ENCODE data around the gene GREB1.
"Not testable (repeated sequence)": the region's sequence is repeated elsewhere in the genome, so short reads cannot be mapped to it uniquely, and the experiment has no call there.

The GREB1 gene

GRCh38 chr2:11649093-11649492, 115.2 kb downstream of the GREB1 start:
- H3K4me3 ChIP-seq (ENCODE audit: low read length) = no peak overlapping the region
- no peaks in the 10 kb centered on the region for H3K36me3 ChIP-seq (ENCODE audit: control insufficient read depth, insufficient read depth, low read length)
- H3K4me1 ChIP-seq (ENCODE audit: control insufficient read depth, insufficient read depth, low read length) = no peaks in the 10 kb centered on the region
- H3K9ac ChIP-seq (ENCODE audit: low read length) = no peak overlapping the region
- no peaks in the 10 kb centered on the region for H3K9me3 ChIP-seq (ENCODE audit: control insufficient read depth, low read length)
- H3K27me3 ChIP-seq (ENCODE audit: control insufficient read depth, insufficient read depth, low read length) = no peaks in the 10 kb centered on the region

GRCh38 chr2:11651856-11652548, 118.2 kb downstream of the GREB1 start:
- Histone ChIP-seq H3K9ac (ENCODE audit: low read length) (no peak overlapping the region), H3K36me3 (ENCODE audit: control insufficient read depth, insufficient read depth, low read length) (no peaks in the 10 kb centered on the region), H3K4me1 (ENCODE audit: control insufficient read depth, insufficient read depth, low read length) (no peaks in the 10 kb centered on the region), H3K4me3 (ENCODE audit: low read length) (no peak overlapping the region), H3K27me3 (ENCODE audit: control insufficient read depth, insufficient read depth, low read length) (no peaks in the 10 kb centered on the region), H3K9me3 (ENCODE audit: control insufficient read depth, low read length) (no peaks in the 10 kb centered on the region)

GRCh38 chr2:11652553-11652952, 118.7 kb downstream of the GREB1 start:
- Histone ChIP-seq H3K36me3 (ENCODE audit: control insufficient read depth, insufficient read depth, low read length) (no peaks in the 10 kb centered on the region), H3K9ac (ENCODE audit: low read length) (no peak overlapping the region), H3K4me1 (ENCODE audit: control insufficient read depth, insufficient read depth, low read length) (no peaks in the 10 kb centered on the region), H3K9me3 (ENCODE audit: control insufficient read depth, low read length) (no peaks in the 10 kb centered on the region), H3K4me3 (ENCODE audit: low read length) (no peak overlapping the region), H3K27me3 (ENCODE audit: control insufficient read depth, insufficient read depth, low read length) (no peaks in the 10 kb centered on the region)

- H3K36me3 ChIP-seq (ENCODE audit: control insufficient read depth, insufficient read depth, low read length) = no peaks in the 10 kb centered on the region
- no peaks in the 10 kb centered on the region for H3K9me3 ChIP-seq (ENCODE audit: control insufficient read depth, low read length)
- H3K27me3 ChIP-seq (ENCODE audit: control insufficient read depth, insufficient read depth, low read length) = peaks cover 6% of the 10 kb centered on the region
- no peak overlapping the region for H3K4me3 ChIP-seq (ENCODE audit: low read length)
- H3K4me1 ChIP-seq (ENCODE audit: control insufficient read depth, insufficient read depth, low read length) = no peaks in the 10 kb centered on the region
- no peak overlapping the region for H3K9ac ChIP-seq (ENCODE audit: low read length)
These were observed 121.7 kb downstream of the GREB1 start for GRCh38 chr2:11655495-11655894.

- Histone ChIP-seq H3K9ac (ENCODE audit: low read length) (no peak overlapping the region), H3K36me3 (ENCODE audit: control insufficient read depth, insufficient read depth, low read length) (no peaks in the 10 kb centered on the region), H3K9me3 (ENCODE audit: control insufficient read depth, low read length) (no peaks in the 10 kb centered on the region), H3K4me3 (ENCODE audit: low read length) (no peak overlapping the region), H3K27me3 (ENCODE audit: control insufficient read depth, insufficient read depth, low read length) (peaks cover 6% of the 10 kb centered on the region), H3K4me1 (ENCODE audit: control insufficient read depth, insufficient read depth, low read length) (no peaks in the 10 kb centered on the region)
These were observed 122.4 kb downstream of the GREB1 start for GRCh38 chr2:11656252-11656651.

GRCh38 chr2:11656671-11657101, 122.8 kb downstream of the GREB1 start:
- Histone ChIP-seq H3K27me3 (ENCODE audit: control insufficient read depth, insufficient read depth, low read length) (peaks cover 6% of the 10 kb centered on the region), H3K9me3 (ENCODE audit: control insufficient read depth, low read length) (no peaks in the 10 kb centered on the region), H3K4me1 (ENCODE audit: control insufficient read depth, insufficient read depth, low read length) (no peaks in the 10 kb centered on the region), H3K4me3 (ENCODE audit: low read length) (no peak overlapping the region), H3K9ac (ENCODE audit: low read length) (no peak overlapping the region), H3K36me3 (ENCODE audit: control insufficient read depth, insufficient read depth, low read length) (no peaks in the 10 kb centered on the region)

GRCh38 chr2:11657195-11657594, 123.3 kb downstream of the GREB1 start:
- Histone ChIP-seq H3K36me3 (ENCODE audit: control insufficient read depth, insufficient read depth, low read length) (no peaks in the 10 kb centered on the region), H3K9me3 (ENCODE audit: control insufficient read depth, low read length) (no peaks in the 10 kb centered on the region), H3K4me3 (ENCODE audit: low read length) (no peak overlapping the region), H3K27me3 (ENCODE audit: control insufficient read depth, insufficient read depth, low read length) (peaks cover 6% of the 10 kb centered on the region), H3K4me1 (ENCODE audit: control insufficient read depth, insufficient read depth, low read length) (no peaks in the 10 kb centered on the region), H3K9ac (ENCODE audit: low read length) (no peak overlapping the region)

GRCh38 chr2:11657646-11658045, 123.8 kb downstream of the GREB1 start:
- Histone ChIP-seq H3K4me3 (ENCODE audit: low read length) (no peak overlapping the region), H3K36me3 (ENCODE audit: control insufficient read depth, insufficient read depth, low read length) (no peaks in the 10 kb centered on the region), H3K27me3 (ENCODE audit: control insufficient read depth, insufficient read depth, low read length) (peaks cover 6% of the 10 kb centered on the region), H3K4me1 (ENCODE audit: control insufficient read depth, insufficient read depth, low read length) (no peaks in the 10 kb centered on the region), H3K9me3 (ENCODE audit: control insufficient read depth, low read length) (no peaks in the 10 kb centered on the region), H3K9ac (ENCODE audit: low read length) (no peak overlapping the region)

- Histone ChIP-seq H3K4me1 (ENCODE audit: control insufficient read depth, insufficient read depth, low read length) (no peaks in the 10 kb centered on the region), H3K4me3 (ENCODE audit: low read length) (no peak overlapping the region), H3K36me3 (ENCODE audit: control insufficient read depth, insufficient read depth, low read length) (no peaks in the 10 kb centered on the region), H3K9me3 (ENCODE audit: control insufficient read depth, low read length) (no peaks in the 10 kb centered on the region), H3K27me3 (ENCODE audit: control insufficient read depth, insufficient read depth, low read length) (peaks cover 6% of the 10 kb centered on the region), H3K9ac (ENCODE audit: low read length) (no peak overlapping the region)
These were observed 124.6 kb downstream of the GREB1 start for GRCh38 chr2:11658208-11659114.

GRCh38 chr2:11659115-11659475, 125.2 kb downstream of the GREB1 start:
- H3K36me3 ChIP-seq (ENCODE audit: control insufficient read depth, insufficient read depth, low read length) = no peaks in the 10 kb centered on the region
- H3K4me1 ChIP-seq (ENCODE audit: control insufficient read depth, insufficient read depth, low read length) = no peaks in the 10 kb centered on the region
- H3K9me3 ChIP-seq (ENCODE audit: control insufficient read depth, low read length) = no peaks in the 10 kb centered on the region
- peaks cover 6% of the 10 kb centered on the region for H3K27me3 ChIP-seq (ENCODE audit: control insufficient read depth, insufficient read depth, low read length)
- H3K9ac ChIP-seq (ENCODE audit: low read length) = no peak overlapping the region
- no peak overlapping the region for H3K4me3 ChIP-seq (ENCODE audit: low read length)

GRCh38 chr2:11659851-11660250, 126.0 kb downstream of the GREB1 start:
- no peaks in the 10 kb centered on the region for H3K36me3 ChIP-seq (ENCODE audit: control insufficient read depth, insufficient read depth, low read length)
- H3K4me1 ChIP-seq (ENCODE audit: control insufficient read depth, insufficient read depth, low read length) = no peaks in the 10 kb centered on the region
- H3K27me3 ChIP-seq (ENCODE audit: control insufficient read depth, insufficient read depth, low read length) = peaks cover 6% of the 10 kb centered on the region
- H3K9ac ChIP-seq (ENCODE audit: low read length) = no peak overlapping the region
- no peak overlapping the region for H3K4me3 ChIP-seq (ENCODE audit: low read length)
- H3K9me3 ChIP-seq (ENCODE audit: control insufficient read depth, low read length) = no peaks in the 10 kb centered on the region

GRCh38 chr2:11660396-11660795, 126.6 kb downstream of the GREB1 start:
- H3K9me3 ChIP-seq (ENCODE audit: control insufficient read depth, low read length); H3K4me1 ChIP-seq (ENCODE audit: control insufficient read depth, insufficient read depth, low read length); H3K9ac ChIP-seq (ENCODE audit: low read length); H3K36me3 ChIP-seq (ENCODE audit: control insufficient read depth, insufficient read depth, low read length); H3K27me3 ChIP-seq (ENCODE audit: control insufficient read depth, insufficient read depth, low read length); H3K4me3 ChIP-seq (ENCODE audit: low read length): not testable (repeated sequence)

Measured in mucosa of stomach (tissue), 1 donor.